NCI-H2227 treated with DMSO at 0.1 percent for 48 hours (cell line): ENCODE data around the gene EEF1A2.
"Not testable (repeated sequence)": the region's sequence is repeated elsewhere in the genome, so short reads cannot be mapped to it uniquely, and the experiment has no call there.

Experiments used
- DNase-seq: peaks from one replicate; lab custom pipeline; 2025; lab: John Stamatoyannopoulos, UW

EEF1A2 gene

GRCh38 chr20:63520504-63520933 lies 21.6 kb upstream of the EEF1A2 start, which contains the start of gene PPDPF:
PPDPF (plus strand) TSS chr20:63520765; CDS start chr20:63521309, 544 bp downstream.
- peak; percentile 69 for DNase-seq

DNA sequence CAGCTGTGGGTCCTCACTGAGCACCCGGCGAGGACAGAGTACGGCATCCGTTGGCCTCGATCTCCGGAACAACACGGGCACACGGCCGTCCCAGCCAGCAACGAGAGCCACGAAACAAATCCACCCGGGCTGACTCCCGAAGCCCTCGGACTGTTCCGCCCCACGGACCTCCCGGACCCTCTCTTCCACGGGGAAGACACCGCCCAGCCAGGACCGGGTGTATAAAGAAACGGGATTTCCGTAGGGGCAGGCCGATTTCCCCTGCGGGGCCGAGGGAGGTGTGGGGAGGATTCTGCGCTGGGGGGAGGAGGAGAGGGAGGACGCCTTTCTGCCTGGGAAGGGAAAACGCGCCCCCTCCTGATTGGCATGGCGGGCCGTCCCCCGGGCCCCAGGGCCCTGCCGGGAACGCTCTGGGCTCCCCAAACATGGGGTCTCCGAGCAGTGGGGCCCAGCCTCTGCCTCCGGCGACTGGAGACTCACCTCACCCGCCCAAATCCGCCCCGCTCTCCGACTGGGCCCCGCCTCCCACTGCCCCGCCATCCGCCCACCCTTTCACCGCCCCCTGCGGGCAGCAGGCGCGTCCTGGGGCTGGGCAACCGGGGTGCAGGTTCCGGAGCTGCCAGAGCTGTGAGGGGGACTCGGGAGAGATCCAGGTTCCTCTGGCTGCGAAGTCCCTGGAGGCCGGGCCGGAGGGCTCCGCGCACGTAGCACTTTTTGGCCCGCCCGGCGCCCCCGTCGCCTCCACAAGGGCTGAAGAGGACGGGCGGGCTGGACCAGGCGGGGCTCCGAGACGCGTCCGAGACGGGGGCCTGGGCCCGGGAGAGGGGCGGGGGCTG lies 21.0 kb upstream of the EEF1A2 start:
- peak; percentile 75 for DNase-seq

DNA sequence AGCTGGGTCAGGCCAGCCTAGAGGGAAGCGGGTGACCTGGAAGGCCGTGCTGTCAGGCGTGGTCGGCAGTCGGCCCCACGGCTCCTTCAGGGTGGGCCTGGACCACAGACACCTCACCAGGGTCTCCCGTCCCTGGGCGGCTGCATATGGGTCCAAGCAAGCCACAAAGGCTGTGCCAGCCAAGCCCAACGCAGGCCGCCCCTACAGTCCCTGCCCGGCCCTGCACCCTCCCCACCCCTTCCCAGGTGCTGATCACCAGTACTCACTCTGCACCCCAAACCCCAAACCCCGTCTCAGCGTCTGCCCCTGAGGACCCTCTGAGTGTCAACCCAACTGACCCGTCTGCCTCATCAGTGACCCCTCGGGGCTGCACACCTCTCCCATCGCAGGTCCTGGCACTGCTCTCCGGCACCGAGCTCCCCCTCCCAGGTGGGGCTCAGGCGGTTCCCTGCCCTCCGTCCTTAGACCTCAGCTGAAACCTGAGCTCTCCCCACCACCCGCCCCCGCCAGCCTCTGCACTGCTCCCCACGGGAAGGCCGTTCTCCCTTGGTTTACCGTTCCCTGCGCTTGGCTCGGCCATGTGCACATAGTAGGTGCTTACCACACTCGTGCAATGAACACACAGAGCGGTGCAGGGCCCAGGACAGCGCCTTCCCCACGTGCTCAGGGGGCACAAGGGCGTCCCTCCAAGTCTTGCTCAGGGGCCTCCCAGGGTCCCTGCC lies 20.2 kb upstream of the EEF1A2 start:
- DNase-seq = no peak

GRCh38 chr20:63518351-63518861 lies 19.5 kb upstream of the EEF1A2 start:
- no peak for DNase-seq

GRCh38 chr20:63517376-63518309 lies 18.8 kb upstream of the EEF1A2 start:
- DNase-seq = no peak

DNA sequence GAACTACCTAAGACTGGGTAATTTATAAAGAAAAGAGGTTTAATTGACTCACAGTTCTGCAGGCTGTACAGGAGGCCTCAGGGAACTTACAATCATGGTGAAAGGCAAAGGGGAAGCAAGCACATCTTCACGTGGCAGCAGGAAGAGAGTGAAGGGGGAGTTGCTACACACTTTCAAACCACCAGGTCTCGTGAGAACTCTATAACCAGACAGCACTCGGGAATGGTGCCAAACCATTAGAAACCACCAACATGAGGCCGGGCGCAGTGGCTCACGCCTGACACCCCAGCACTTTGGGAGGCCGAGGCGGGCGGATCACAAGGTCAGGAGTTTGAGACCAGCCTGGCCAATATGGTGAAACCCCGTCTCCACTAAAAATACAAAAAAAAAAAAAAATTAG lies 15.6 kb upstream of the EEF1A2 start:
- not testable (repeated sequence) for DNase-seq

- no peak for DNase-seq
Observed at GRCh38 chr20:63513207-63513606, 14.3 kb upstream of the EEF1A2 start.

DNA sequence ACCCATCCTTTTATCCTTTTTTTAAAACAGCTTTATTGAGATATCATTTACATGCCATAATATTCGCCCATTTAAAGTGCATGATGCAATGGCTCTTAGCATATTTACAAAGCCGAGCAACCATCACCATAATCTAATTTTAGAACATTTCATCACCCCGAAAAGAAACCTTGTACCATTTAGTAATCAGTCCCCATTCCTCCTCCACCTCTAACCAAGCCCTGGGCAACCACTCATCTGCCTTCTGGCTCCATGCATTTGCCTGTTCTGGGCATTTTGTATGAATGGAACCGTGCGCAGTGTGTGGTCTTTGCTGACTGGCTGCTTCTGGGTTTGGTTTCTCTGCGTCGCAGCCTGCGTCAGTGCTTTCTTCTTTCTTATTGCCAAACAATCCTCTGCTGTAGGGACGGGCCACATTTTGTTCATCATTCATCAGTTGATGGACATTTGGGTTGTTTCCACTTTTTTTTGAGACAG lies 10.2 kb upstream of the EEF1A2 start:
- no peak for DNase-seq

DNA sequence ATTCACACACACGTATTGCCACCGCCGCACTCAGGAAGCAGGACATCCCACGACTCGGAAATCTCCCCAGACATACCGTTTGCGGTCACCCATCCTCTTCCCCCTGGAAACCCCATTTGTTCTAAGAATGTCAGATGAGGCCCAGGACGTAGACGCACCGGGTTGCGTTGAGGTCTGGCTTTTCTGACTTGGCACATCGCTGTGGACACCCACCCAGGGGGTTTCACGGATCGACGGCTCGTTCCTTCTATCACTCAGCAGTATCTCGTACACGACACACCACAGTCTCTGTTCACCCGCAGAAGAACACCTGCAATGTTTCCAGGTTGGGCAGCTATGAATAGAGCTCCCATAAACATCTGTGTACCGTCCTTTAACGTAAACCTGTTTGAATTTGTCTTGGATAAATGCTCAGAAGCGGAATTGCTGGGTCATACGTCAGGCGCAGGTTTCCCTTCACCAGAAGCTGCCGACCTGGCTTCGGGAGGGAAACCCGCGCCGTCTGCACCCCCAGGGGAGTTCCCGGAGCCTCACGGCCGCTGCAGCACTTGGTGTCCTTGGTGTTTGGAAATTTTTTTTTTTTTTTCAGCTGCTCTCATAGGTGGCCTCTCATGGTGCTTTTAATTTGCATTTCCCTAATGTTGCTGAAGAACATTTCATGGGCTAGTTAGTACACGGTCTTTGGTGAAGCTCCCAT lies 9.3 kb upstream of the EEF1A2 start:
- DNase-seq = no peak

- DNase-seq = no peak
Observed at GRCh38 chr20:63507083-63507743, 8.3 kb upstream of the EEF1A2 start.

- DNase-seq = no peak
Observed at GRCh38 chr20:63505723-63506122, 6.8 kb upstream of the EEF1A2 start.

DNA sequence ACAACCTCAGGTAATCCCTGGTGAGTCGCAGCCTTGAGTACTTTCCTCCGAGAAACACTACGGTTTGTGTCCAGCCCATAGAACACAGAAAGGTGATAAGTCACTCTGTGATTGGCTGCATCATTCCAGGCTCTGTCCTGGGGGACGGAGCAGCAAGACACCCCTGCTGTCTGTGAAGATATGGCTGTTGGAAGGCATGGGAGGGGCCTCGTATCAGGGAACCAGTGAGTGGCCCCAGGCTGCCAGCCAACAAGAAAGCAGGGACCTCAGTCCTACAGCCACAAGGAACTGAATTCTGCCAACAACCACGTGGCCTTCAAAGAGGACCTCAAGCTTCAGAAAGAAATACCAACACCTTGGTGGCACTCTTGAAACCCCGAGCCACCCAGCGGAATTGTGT lies 6.4 kb upstream of the EEF1A2 start:
- DNase-seq = no peak

DNA sequence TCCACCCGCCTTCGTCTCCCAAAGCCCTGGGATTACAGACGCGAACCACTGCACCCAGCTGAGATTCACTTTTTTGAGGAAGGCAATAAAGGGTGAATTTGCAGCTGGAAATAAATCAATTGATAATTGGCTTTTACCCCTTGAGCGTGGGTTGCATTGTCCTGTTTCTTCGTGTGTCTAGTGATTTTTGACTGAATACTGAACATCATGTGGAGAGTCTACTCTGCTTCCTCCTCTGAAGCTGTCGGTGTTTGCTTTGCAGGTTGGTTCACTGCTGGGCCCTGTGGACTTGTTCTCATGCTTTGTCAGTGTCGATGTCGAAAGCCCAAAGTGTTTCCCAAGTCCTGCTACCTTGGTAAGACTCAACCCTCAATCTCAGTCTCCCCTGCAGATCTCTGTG lies 5.8 kb upstream of the EEF1A2 start:
- DNase-seq = no peak

- no peak for DNase-seq
Observed at GRCh38 chr20:63503524-63503923, 4.6 kb upstream of the EEF1A2 start.

- no peak for DNase-seq
Observed at GRCh38 chr20:63502671-63503172, 3.8 kb upstream of the EEF1A2 start.

GRCh38 chr20:63501818-63502670 lies 3.2 kb upstream of the EEF1A2 start:
- DNase-seq = peak; percentile 49

DNA sequence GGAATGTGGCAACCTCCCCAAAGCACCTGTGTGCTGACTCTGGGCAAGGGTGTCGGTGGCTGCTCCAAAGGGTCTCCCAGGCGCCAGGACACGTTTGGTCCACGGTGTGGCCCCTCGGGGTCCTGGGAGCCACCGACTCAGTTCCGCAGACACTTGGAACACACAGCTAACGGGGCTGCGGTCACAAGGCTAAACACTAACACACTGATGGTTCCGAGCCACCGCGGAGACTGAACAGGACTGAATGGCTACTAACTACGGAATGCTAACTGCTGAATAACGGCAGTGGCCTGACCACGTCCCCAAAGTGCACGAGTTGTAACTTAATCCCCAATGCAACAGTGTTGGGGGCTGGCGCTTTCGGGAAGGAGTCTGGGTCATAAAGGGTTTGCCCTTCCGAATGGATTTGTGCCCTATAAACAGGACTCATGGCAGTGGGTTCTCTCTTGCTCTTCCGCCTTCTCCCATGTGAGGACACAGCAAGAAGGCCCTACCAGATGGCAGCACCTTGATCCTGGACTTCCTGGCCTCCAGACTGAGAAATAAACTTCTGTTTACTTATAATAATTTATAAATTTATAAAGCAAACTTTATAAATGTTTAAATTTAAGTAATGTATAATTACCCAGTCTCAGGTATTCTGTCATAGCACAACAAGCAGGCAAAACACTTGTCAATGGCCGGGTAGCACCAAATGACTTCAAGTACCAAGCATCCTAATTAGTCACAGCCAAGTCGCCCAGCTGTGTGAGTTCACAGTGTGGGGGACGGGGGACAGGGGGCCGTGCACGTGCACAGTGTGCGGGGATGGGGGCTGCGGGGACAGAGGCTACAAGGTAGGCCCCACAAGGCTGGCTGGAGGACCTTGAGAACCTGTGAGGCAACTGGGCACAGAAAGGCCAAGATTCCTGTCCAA lies 2.3 kb upstream of the EEF1A2 start:
- no peak for DNase-seq

- DNase-seq = no peak
Observed at GRCh38 chr20:63500151-63500901, 1.4 kb upstream of the EEF1A2 start.
